Stomach (tissue), 9 donors: ENCODE data around the gene ALDH1A2. TPM values are rescaled to one million over a fixed set of nuclear protein-coding genes. Genes with fewer than 3 reads are reported as not detected.
"Not testable (repeated sequence)": the region's sequence is repeated elsewhere in the genome, so short reads cannot be mapped to it uniquely, and the experiment has no call there.

Experiments used
- DNase-seq, 2 donors: peaks; one replicate each; pipeline versions ENCODE4 v3.0.0 to v3.0.0-alpha.2; 2013 to 2019
- H3K27ac ChIP-seq, 5 donors: fragments of 200-600 bp in 4 of 5; sonication (generic) in 4 of 5; one replicate each; pipeline ENCODE4 v1.5.1; 2013 to 2019; ENCODE audit warnings: mild to moderate bottlenecking in 1 of 5, moderate library complexity in 1 of 5
- H3K27me3 ChIP-seq, 3 donors: fragments of 200-600 bp; sonication (generic); one replicate each; pipeline ENCODE4 v1.5.1; 2017 to 2019; ENCODE audit warnings: mixed run types in 1 of 3
- H3K36me3 ChIP-seq, 4 donors: fragments of 200-600 bp; sonication (generic); 1 replicate in 3 of 4; 2 replicates in 1 of 4; pipeline ENCODE4 v1.5.1; 2016 to 2019
- H3K4me1 ChIP-seq, 4 donors: fragments of 200-600 bp; sonication (generic); one replicate each; pipeline ENCODE4 v1.5.1; 2016 to 2019
- H3K4me3 ChIP-seq, 4 donors: fragments of 200-600 bp; sonication (generic) in 3 of 4; one replicate each; pipeline ENCODE4 v1.5.1; 2016 to 2019; ENCODE audit warnings: mild to moderate bottlenecking in 1 of 4
- H3K9me3 ChIP-seq, 4 donors: fragments of 200-600 bp; sonication (generic); one replicate each; pipeline ENCODE4 v1.5.1; 2016 to 2019
- CTCF ChIP-seq, 7 experiments: fragments of 450-650 bp in 4 of 7; fragments of 200-600 bp in 3 of 7; sonication (generic) in 3 of 7; IDR thresholded peaks; one replicate each; pipeline ENCODE4 v1.5.1; 2016 to 2019; ENCODE audit warnings: antibody characterized with exemption in 7 of 7, control low read depth in 2 of 7, mild to moderate bottlenecking in 1 of 7
- EP300 ChIP-seq: sonication (generic); formaldehyde crosslinking; IDR thresholded peaks from one replicate; pipeline ENCODE4 v1.6.1; 2017; ENCODE audit warnings: antibody characterized with exemption
- POLR2A ChIP-seq, 4 donors: fragments of 450-650 bp; IDR thresholded peaks; one replicate each; pipeline ENCODE4 v1.6.1; 2016; ENCODE audit warnings: antibody characterized with exemption in 4 of 4, control low read depth in 2 of 4, mild to moderate bottlenecking in 1 of 4, moderate library complexity in 1 of 4
- POLR2AphosphoS5 ChIP-seq, 3 donors: sonication (generic); formaldehyde crosslinking; IDR thresholded peaks; one replicate each; pipeline ENCODE4 v1.6.1; 2016; ENCODE audit warnings: antibody characterized with exemption in 3 of 3
- WGBS, 5 donors: extraction: QIAGEN DNeasy Blood & Tissue Kit in 3 of 5; methylation state at CpG; one replicate each; pipeline versions ENCODE4 v1.1.5 to v1.1.7; 2013 to 2018; 5-methylcytosine and 5-hydroxymethylcytosine counted together
- intact Hi-C: fragments of 100-400 bp; cut with DNase I; formaldehyde crosslinking; loops from one replicate; pipeline ENCODE4 v1.15.1; 2023; ENCODE audit warnings: low total_unique reads
- polyA plus RNA-seq, 3 donors: library from polyadenylated mRNA; stranded (reverse); fragments of 200-250 nt; gene quantifications; one replicate each; pipeline ENCODE4 v1.2.3, GENCODE V29; 2013
- total RNA-seq, 5 donors: library from RNA; depleted of rRNA; stranded (reverse); fragments of >200 nt; gene quantifications; one replicate each; pipeline versions ENCODE4 v1.1.0 to v1.2.3, GENCODE V29; 2014 to 2016
- donor health status: healthy with polysubstance abuse.
- donor health status: Bipolar disorder and iron deficiency.
- donor health status: healthy.

Gene ALDH1A2
- total and polyA plus RNA-seq, 8 donors, result 0.15 to 4.4 (median 1.1) TPM; not detected in 2

GRCh38 chr15:58049520-58050227, 15.8 kb downstream of the ALDH1A2 start:
- peaks cover 0 to 2% (median 0%) of the 10 kb centered on the region in 3 donors for H3K27me3 ChIP-seq
- no peaks in the 10 kb centered on the region for H3K4me1 ChIP-seq
- no peak for DNase-seq
- no peak overlapping the region for H3K4me3 ChIP-seq
- H3K9me3 ChIP-seq, result no peaks in the 10 kb centered on the region
- WGBS, 5 donors, result 62 to 70% (median 70%) methylated on average over 3 of the region's 3 CpGs
- intact Hi-C loops, result no loop called here
- no peak overlapping the region for H3K27ac ChIP-seq
- no peaks in the 10 kb centered on the region for H3K36me3 ChIP-seq
- TF ChIP-seq POLR2A (IDR thresholded peaks at IDR 0.05) (no peak), EP300 (no peak), CTCF (IDR thresholded peaks at IDR 0.05) (no peak), POLR2AphosphoS5 (IDR thresholded peaks at IDR 0.05) (no peak)

- Histone ChIP-seq H3K27ac (no peak overlapping the region), H3K36me3 (no peaks in the 10 kb centered on the region), H3K27me3 (peaks cover 0 to 5% (median 0%) of the 10 kb centered on the region in 3 donors), H3K4me1 (no peaks in the 10 kb centered on the region), H3K9me3 (no peaks in the 10 kb centered on the region), H3K4me3 (no peak overlapping the region)
- DNase-seq, result no peak
- WGBS, 5 donors, result 67 to 86% (median 79%) methylated on average over 3 of the region's 3 CpGs
- intact Hi-C loops, result no loop called here
- no peak for TF ChIP-seq POLR2A (IDR thresholded peaks at IDR 0.05)
- no peak for TF ChIP-seq EP300
- no peak for TF ChIP-seq CTCF (IDR thresholded peaks at IDR 0.05)
- no peak for TF ChIP-seq POLR2AphosphoS5 (IDR thresholded peaks at IDR 0.05)
These were observed 17.2 kb downstream of the ALDH1A2 start for GRCh38 chr15:58048261-58048660.

GRCh38 chr15:58047149-58047548, 18.4 kb downstream of the ALDH1A2 start:
- H3K36me3 ChIP-seq, result no peaks in the 10 kb centered on the region
- WGBS, 5 donors, result 56 to 68% (median 63%) methylated on average over 2 of the region's 2 CpGs
- H3K4me3 ChIP-seq, result no peak overlapping the region
- H3K4me1 ChIP-seq, result no peaks in the 10 kb centered on the region
- peaks cover 0 to 5% (median 0%) of the 10 kb centered on the region in 3 donors for H3K27me3 ChIP-seq
- H3K9me3 ChIP-seq, result no peaks in the 10 kb centered on the region
- TF ChIP-seq EP300, result no peak
- TF ChIP-seq CTCF (IDR thresholded peaks at IDR 0.05), result no peak
- TF ChIP-seq POLR2AphosphoS5 (IDR thresholded peaks at IDR 0.05), result no peak
- TF ChIP-seq POLR2A (IDR thresholded peaks at IDR 0.05), result no peak
- intact Hi-C loops, result no loop called here
- no peak overlapping the region for H3K27ac ChIP-seq
- DNase-seq, result no peak

GRCh38 chr15:58046467-58046866, 19.0 kb downstream of the ALDH1A2 start:
- H3K9me3 ChIP-seq, result no peaks in the 10 kb centered on the region
- WGBS, 5 donors, result 43 to 68% (median 57%) methylated on average over 1 of the region's 1 CpG
- no peak overlapping the region for H3K27ac ChIP-seq
- intact Hi-C loops, result no loop called here
- no peak for TF ChIP-seq POLR2A (IDR thresholded peaks at IDR 0.05)
- no peak overlapping the region for H3K4me3 ChIP-seq
- no peaks in the 10 kb centered on the region for H3K36me3 ChIP-seq
- DNase-seq, result no peak
- no peaks in the 10 kb centered on the region for H3K4me1 ChIP-seq
- H3K27me3 ChIP-seq, result peaks cover 0 to 5% (median 0%) of the 10 kb centered on the region in 3 donors

GRCh38 chr15:58045376-58045775, 20.1 kb downstream of the ALDH1A2 start:
- H3K4me1 ChIP-seq, H3K4me3 ChIP-seq, H3K27me3 ChIP-seq, H3K36me3 ChIP-seq, DNase-seq, intact Hi-C loops, H3K9me3 ChIP-seq, H3K27ac ChIP-seq: not testable (repeated sequence)
- 88 to 95% (median 92%) methylated on average over 6 to 7 of the region's 7 CpGs for WGBS, 5 donors
